Tibial nerve (tissue), 4 donors: Measurements from ENCODE around the gene PROSER2. TPM values are rescaled to one million over a fixed set of nuclear protein-coding genes. Genes with fewer than 3 reads are reported as not detected.

ENCODE experiments used
- DNase-seq, 2 donors: peaks; one replicate each; pipeline ENCODE4 v3.0.0-alpha.2; 2019; ENCODE audit warnings: low spot score in 2 of 2
- H3K27ac ChIP-seq, 4 donors: fragments of 200-600 bp; sonication (generic) in 3 of 4; one replicate each; pipeline ENCODE4 v1.5.1; 2017 to 2019; ENCODE audit warnings: mild to moderate bottlenecking in 1 of 4
- H3K27me3 ChIP-seq, 2 donors: fragments of 200-600 bp; sonication (generic) in 1 of 2; one replicate each; pipeline versions ENCODE4 v1.5.1 to v1.6.0; 2017 to 2019
- H3K36me3 ChIP-seq, 3 donors: fragments of 200-600 bp; sonication (generic); one replicate each; pipeline ENCODE4 v1.5.1; 2018 to 2019
- H3K4me1 ChIP-seq, 4 donors: fragments of 200-600 bp; sonication (generic) in 3 of 4; one replicate each; pipeline ENCODE4 v1.5.1; 2017 to 2019
- H3K4me3 ChIP-seq, 4 donors: fragments of 200-600 bp; sonication (generic) in 3 of 4; one replicate each; pipeline ENCODE4 v1.5.1; 2017 to 2019; ENCODE audit warnings: mild to moderate bottlenecking in 1 of 4, moderate library complexity in 1 of 4
- H3K9me3 ChIP-seq, 4 donors: fragments of 200-600 bp; sonication (generic) in 3 of 4; one replicate each; pipeline ENCODE4 v1.5.1; 2017 to 2019
- CTCF ChIP-seq, 5 experiments: fragments of 200-600 bp in 3 of 5; fragments of 450-650 bp in 2 of 5; sonication (generic) in 3 of 5; IDR thresholded peaks; one replicate each; pipeline ENCODE4 v1.5.1; 2016 to 2019; ENCODE audit warnings: antibody characterized with exemption in 5 of 5, mild to moderate bottlenecking in 3 of 5, moderate library complexity in 2 of 5
- EP300 ChIP-seq, 2 donors: sonication (generic); formaldehyde crosslinking; IDR thresholded peaks; one replicate each; pipeline ENCODE4 v1.6.1; 2017; ENCODE audit warnings: antibody characterized with exemption in 2 of 2, mild to moderate bottlenecking in 1 of 2
- POLR2A ChIP-seq, 2 donors: fragments of 450-650 bp; IDR thresholded peaks; one replicate each; pipeline ENCODE4 v1.6.1; 2017; ENCODE audit warnings: antibody characterized with exemption in 2 of 2, mild to moderate bottlenecking in 2 of 2, moderate library complexity in 2 of 2
- WGBS, 2 donors: methylation state at CpG; one replicate each; pipeline ENCODE4 v1.1.5; 2018; 5-methylcytosine and 5-hydroxymethylcytosine counted together
- total RNA-seq, 4 donors: library from RNA; depleted of rRNA; stranded (reverse); fragments of >200 nt; gene quantifications; one replicate each; pipeline ENCODE4 v1.1.0, GENCODE V29; 2016

PROSER2 gene
- total RNA-seq, 4 donors from 2014 or later: 71.1 to 98.4 (median 75.6) TPM

DNA sequence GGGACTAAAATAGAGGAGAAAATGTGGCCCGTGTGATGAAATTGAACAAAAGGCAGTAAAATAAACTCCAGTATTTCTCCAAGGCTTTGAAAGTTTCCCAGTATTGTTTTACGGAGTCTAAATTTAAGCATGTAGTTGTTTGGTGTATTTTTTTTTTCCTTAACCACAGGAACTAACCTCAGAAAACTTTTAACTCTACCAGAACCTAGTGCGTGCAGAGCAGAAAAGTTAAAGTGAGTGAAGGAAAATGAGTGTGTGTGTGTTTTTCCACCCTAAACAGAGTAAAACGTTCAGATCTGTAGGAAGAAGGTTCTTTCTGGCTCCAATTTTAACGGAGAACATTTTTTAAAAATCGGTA lies 812 bp downstream of the PROSER2 start:
- H3K4me3 ChIP-seq: peak overlapping the region; percentile 61 to 99 (median 75)
- no peak for TF ChIP-seq CTCF (IDR thresholded peaks at IDR 0.05)
- TF ChIP-seq POLR2A (IDR thresholded peaks at IDR 0.05): no peak
- no peak for TF ChIP-seq EP300 (IDR thresholded peaks at IDR 0.05)
- H3K36me3 ChIP-seq: no peaks in the 10 kb centered on the region
- peak overlapping the region; percentile 60 to 95 (median 84) for H3K27ac ChIP-seq
- WGBS, 2 donors: 4 to 5% methylated on average over 6 of the region's 6 CpGs
- DNase-seq: no peak
- peaks cover 0 to 7% of the 10 kb centered on the region in 2 donors for H3K27me3 ChIP-seq
- H3K4me1 ChIP-seq: peaks cover 0 to 45% (median 2%) of the 10 kb centered on the region in 4 donors
- H3K9me3 ChIP-seq: no peaks in the 10 kb centered on the region

DNA sequence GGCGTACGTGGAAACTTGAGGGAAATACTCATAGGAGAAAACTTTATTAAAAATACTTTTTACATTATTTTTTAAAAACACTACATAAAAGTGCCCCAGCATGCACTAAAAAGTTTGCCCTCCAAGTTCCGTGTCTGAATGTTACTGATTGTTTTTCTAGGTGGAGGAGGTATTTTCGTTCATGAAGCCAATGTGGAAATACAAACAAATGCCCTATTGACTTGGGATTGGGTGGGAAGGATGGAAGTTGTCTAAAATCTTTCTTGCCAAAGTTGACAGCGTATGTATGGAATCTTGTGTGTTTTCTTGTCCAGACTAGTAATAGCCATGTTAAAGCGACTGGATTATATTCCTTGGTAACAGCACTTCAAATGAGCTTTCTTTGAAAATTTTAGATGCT lies 1.2 kb downstream of the PROSER2 start:
- H3K4me1 ChIP-seq: peaks cover 0 to 42% (median 2%) of the 10 kb centered on the region in 4 donors
- WGBS, 2 donors: 16% methylated on average over 6 of the region's 6 CpGs
- H3K36me3 ChIP-seq: no peaks in the 10 kb centered on the region
- no peaks in the 10 kb centered on the region for H3K9me3 ChIP-seq
- H3K27ac ChIP-seq: peak overlapping the region in 3 of 4 donors; percentile 77 to 95 (median 91)
- DNase-seq: no peak
- peaks cover 0 to 7% of the 10 kb centered on the region in 2 donors for H3K27me3 ChIP-seq
- TF ChIP-seq EP300 (IDR thresholded peaks at IDR 0.05): no peak
- peak overlapping the region; percentile 61 to 99 (median 75) for H3K4me3 ChIP-seq

- peak overlapping the region in 2 of 4 donors; percentile 91 to 95 for H3K27ac ChIP-seq
- H3K36me3 ChIP-seq: no peaks in the 10 kb centered on the region
- peak overlapping the region; percentile 13 to 99 (median 68) for H3K4me3 ChIP-seq
- DNase-seq: no peak
- peaks cover 0 to 7% of the 10 kb centered on the region in 2 donors for H3K27me3 ChIP-seq
- H3K9me3 ChIP-seq: no peaks in the 10 kb centered on the region
- H3K4me1 ChIP-seq: peaks cover 0 to 38% (median 2%) of the 10 kb centered on the region in 4 donors
- WGBS, 2 donors: 66 to 75% methylated on average over 11 of the region's 11 CpGs
- TF ChIP-seq CTCF (IDR thresholded peaks at IDR 0.05) (no peak), POLR2A (IDR thresholded peaks at IDR 0.05) (no peak), EP300 (IDR thresholded peaks at IDR 0.05) (no peak)
These were observed 1.7 kb downstream of the PROSER2 start for GRCh38 chr10:11824825-11825224.

DNA sequence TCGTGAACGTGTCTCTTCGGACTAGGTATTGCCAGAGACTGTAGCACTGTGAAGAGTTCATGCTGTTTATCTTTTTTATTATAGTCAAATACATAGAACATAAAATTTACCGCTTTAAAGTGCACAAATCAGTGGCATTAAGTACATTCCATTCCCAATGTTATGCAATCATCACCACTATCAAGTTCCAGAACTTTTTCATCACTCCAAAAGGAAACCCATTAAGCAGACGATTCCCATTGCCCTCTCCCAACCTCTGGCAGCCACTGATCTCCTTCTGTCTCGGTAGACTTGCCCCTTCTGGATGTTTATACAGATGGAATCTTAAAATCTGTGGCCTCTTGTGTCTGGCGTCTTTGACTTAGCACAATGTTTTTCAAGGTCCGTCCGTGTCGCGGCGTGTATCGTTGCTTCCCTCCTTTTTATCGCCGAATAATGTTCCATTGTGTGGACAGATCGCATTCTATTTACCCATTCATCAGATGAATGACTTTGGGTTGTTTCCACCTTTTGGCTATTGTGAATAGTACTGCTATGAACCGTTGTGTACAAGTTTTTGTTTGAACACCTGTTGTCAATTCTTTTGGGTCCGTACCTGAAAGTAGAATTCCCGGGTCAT lies 2.7 kb downstream of the PROSER2 start:
- H3K4me3 ChIP-seq: peak overlapping the region in 1 of 4 donors; percentile 99
- DNase-seq: peak in 1 of 2 donors; percentile 25
- 65 to 67% methylated on average over 19 of the region's 19 CpGs for WGBS, 2 donors
- TF ChIP-seq EP300 (IDR thresholded peaks at IDR 0.05) (peak in 1 of 2 donors; percentile 76), CTCF (IDR thresholded peaks at IDR 0.05) (no peak)
- H3K36me3 ChIP-seq: no peaks in the 10 kb centered on the region
- H3K27ac ChIP-seq: peak overlapping the region in 2 of 4 donors; percentile 91 to 95
- H3K9me3 ChIP-seq: no peaks in the 10 kb centered on the region
- H3K27me3 ChIP-seq: peaks cover 0 to 7% of the 10 kb centered on the region in 2 donors
- H3K4me1 ChIP-seq: peaks cover 0 to 46% (median 2%) of the 10 kb centered on the region in 4 donors

GRCh38 chr10:11827006-11827405 lies 3.9 kb downstream of the PROSER2 start:
- no peak overlapping the region for H3K4me3 ChIP-seq
- WGBS, 2 donors: 89% methylated on average over 10 of the region's 10 CpGs
- no peaks in the 10 kb centered on the region for H3K36me3 ChIP-seq
- H3K9me3 ChIP-seq: no peaks in the 10 kb centered on the region
- TF ChIP-seq POLR2A (IDR thresholded peaks at IDR 0.05): no peak
- TF ChIP-seq EP300 (IDR thresholded peaks at IDR 0.05): no peak
- no peak for TF ChIP-seq CTCF (IDR thresholded peaks at IDR 0.05)
- peaks cover 0 to 56% (median 2%) of the 10 kb centered on the region in 4 donors for H3K4me1 ChIP-seq
- DNase-seq: no peak
- H3K27ac ChIP-seq: no peak overlapping the region
- peaks cover 0 to 7% of the 10 kb centered on the region in 2 donors for H3K27me3 ChIP-seq
